ENCODE results near the gene RPTOR.
"Not testable (repeated sequence)": the region's sequence is repeated elsewhere in the genome, so short reads cannot be mapped to it uniquely, and the experiment has no call there.

RPTOR gene

DNA sequence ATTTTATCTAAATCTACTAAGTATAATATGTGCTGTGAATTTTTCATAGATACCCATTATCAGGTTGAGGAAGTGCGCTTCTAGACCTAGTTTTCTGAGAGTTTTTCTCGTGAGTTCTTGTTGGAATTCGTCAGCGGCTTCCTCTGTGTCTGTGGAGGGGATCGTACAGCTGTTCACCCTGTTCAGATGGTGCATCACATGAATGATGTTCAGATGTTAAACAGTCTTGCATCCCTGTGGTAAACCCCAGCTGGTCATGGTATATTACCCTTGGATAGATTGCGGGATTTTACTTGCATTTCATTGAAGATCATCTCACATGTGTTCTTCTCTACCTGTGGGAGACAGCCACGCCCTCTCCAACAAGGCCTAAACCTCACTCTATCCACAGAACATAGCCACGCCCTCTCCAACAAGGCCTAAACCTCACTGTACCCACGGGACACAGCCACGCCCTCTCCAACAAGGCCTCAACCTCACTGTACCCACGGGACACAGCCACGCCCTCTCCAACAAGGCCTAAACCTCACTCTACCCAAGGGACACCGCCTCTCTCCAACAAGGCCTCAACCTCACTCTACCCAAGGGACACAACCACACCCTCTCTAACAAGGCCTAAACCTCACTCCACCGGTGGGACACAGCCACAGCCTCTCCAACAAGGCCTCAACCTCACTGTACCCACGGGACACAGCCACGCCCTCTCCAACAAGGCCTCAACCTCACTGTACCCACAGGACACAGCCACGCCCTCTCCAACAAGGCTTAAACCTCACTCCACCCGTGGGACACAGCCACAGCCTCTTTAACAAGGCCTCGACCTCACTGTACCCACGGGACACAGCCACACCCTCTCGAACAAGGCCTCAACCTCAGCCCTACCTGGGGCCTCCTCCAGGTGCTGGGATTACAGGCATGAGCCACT lies 266.8 kb downstream of the RPTOR start:
- Mint-ChIP-seq H3K36me3 (peaks cover 26 to 48% of the 10 kb centered on the region in 2 donors), H3K27ac (no peak overlapping the region), H3K9me3 (peaks cover 5 to 8% of the 10 kb centered on the region in 2 donors), H3K27me3 (no peaks in the 10 kb centered on the region), H3K4me1 (peaks cover 9 to 12% of the 10 kb centered on the region in 2 donors), H3K4me3 (no peak overlapping the region)
- no peak for DNase-seq
- peak; percentile 46 to 53 for ATAC-seq (replicated peaks)

DNA sequence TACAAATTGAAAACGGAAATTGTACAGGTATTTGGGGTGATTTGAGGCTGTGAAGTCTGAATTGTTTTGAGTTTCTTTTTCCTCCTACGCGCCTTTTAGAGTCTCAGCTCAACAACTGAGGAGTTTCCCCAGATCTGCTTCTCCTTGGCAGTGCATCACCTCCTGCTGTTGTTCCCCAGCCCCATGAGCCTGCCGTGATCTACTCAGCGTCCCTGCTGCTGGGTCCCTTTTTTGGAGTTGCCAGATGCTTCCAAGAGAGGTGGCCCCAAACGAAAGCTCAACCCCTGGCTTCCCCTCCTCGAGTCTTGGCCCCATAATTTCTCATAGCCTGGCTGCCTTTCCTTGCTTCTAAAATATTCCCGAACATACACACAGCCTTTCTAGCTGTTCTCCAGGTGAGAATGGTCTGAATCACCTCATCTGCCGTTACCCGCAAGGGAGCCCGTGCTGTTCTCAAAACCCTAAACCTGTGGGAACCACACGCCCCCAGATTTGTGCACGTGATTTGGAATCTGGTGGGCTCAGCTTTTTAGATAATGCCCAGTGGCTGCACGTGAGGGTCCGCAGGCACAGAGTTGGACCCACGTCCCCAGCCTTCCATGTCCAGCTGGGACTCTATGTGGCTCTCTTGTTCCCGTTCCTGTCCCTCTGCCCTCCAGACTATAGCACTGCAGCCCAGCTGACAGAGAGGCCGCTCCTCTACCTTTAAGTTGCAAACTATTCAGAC lies 267.9 kb downstream of the RPTOR start:
- H3K4me3 Mint-ChIP-seq: no peak overlapping the region
- H3K27me3 Mint-ChIP-seq: no peaks in the 10 kb centered on the region
- DNase-seq: no peak
- peaks cover 26 to 47% of the 10 kb centered on the region in 2 donors for H3K36me3 Mint-ChIP-seq
- peaks cover 12% of the 10 kb centered on the region in 2 donors for H3K4me1 Mint-ChIP-seq
- no peak overlapping the region for H3K27ac Mint-ChIP-seq
- H3K9me3 Mint-ChIP-seq: no peaks in the 10 kb centered on the region
- ATAC-seq (replicated peaks): no peak

DNA sequence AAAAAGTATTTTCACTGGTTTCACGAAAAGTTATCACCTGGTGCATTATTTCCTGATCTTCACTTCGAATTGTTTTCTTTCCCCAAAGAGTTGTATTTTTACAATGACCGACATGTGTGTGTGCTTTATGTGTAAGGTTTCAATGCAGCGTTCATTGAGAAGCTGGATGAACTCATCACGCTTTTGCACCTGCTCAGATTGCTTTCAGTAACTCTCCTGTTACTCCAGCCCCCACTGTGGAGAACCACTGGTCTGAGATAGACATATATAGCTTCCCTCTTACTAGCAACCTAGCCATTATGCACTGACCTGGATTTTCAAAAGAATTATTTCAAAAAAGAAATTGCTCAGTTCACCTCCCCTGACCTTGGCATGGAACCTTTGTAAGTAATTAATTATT lies 268.7 kb downstream of the RPTOR start:
- H3K36me3 Mint-ChIP-seq: peaks cover 24 to 47% of the 10 kb centered on the region in 2 donors
- ATAC-seq (replicated peaks): no peak
- no peaks in the 10 kb centered on the region for H3K9me3 Mint-ChIP-seq
- H3K27ac Mint-ChIP-seq: no peak overlapping the region
- peaks cover 12 to 15% of the 10 kb centered on the region in 2 donors for H3K4me1 Mint-ChIP-seq
- H3K27me3 Mint-ChIP-seq: no peaks in the 10 kb centered on the region
- H3K4me3 Mint-ChIP-seq: no peak overlapping the region
- DNase-seq: no peak

DNA sequence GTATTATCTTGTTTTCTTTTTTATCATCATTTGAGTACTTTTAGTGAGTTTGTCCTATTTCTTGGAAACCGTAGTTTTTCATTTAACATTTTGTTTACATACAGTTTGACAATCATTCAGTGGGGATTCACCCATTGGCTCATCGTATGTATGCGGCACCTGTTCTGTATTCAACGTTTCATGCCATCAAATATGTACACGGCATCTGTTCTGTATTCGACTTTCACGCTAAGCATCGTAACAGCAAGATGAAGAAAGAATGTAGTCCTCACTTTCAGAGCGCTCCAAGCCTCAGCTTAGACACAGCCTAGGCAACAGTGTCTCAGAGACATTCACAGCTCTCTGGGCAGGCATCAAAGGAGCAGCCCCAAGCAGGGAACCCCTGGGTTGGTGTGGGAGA lies 269.9 kb downstream of the RPTOR start:
- ATAC-seq (replicated peaks) (no peak), DNase-seq (no peak)
- peaks cover 20 to 21% of the 10 kb centered on the region in 2 donors for H3K4me1 Mint-ChIP-seq
- no peak overlapping the region for H3K27ac Mint-ChIP-seq
- no peaks in the 10 kb centered on the region for H3K27me3 Mint-ChIP-seq
- no peaks in the 10 kb centered on the region for H3K9me3 Mint-ChIP-seq
- no peak overlapping the region for H3K4me3 Mint-ChIP-seq
- H3K36me3 Mint-ChIP-seq: peaks cover 24 to 44% of the 10 kb centered on the region in 2 donors

DNA sequence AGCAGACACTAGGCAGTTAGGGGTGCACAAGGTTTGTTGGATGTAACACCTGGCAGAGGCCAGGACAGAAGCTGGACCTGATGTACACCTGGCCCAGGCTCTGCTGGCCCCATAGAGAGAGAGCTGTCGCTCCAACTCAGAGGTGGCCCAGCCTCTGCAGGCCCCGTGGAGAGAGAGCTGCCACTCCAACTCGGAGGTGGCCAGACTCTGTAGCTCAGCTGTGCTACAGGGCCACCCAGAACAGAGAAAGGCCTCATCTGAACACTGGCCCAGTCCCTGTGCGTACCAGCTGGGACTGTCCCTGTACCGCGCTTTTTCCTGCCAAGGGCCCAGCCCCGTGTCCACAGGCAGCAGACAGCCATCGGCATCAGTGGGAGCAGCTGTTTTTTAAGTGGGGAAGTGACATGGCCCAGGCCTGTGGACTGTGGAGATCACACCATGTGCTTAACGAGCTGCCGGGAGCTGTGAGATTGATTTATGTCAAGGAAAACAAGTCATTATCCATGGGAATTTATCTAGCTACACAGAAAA lies 270.6 kb downstream of the RPTOR start:
- Mint-ChIP-seq H3K4me3 (no peak overlapping the region), H3K36me3 (peaks cover 24 to 44% of the 10 kb centered on the region in 2 donors), H3K27me3 (no peaks in the 10 kb centered on the region), H3K9me3 (no peaks in the 10 kb centered on the region), H3K4me1 (peaks cover 20 to 21% of the 10 kb centered on the region in 2 donors), H3K27ac (peak overlapping the region; percentile 20)
- DNase-seq (no peak), ATAC-seq (replicated peaks) (no peak)

DNA sequence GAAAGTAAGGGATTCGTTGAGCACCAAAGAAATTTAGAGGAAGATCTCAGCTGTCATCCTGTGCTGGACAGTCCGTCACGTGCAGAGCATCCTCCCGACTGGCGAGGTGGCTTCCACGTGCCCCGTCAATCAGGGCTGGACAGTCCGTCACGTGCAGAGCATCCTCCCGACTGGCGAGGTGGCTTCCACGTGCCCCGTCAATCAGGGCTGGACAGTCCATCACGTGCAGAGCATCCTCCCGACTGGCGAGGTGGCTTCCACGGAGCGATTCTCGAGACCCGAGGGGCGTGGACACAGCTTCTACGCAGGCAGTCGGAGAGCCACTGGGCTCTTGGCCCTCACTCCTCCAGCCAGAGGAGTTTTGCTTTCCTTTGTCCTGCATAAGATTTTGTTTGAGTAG lies 271.1 kb downstream of the RPTOR start:
- Mint-ChIP-seq H3K27ac (peak overlapping the region; percentile 20), H3K4me1 (peaks cover 19 to 21% of the 10 kb centered on the region in 2 donors), H3K36me3 (peaks cover 24 to 44% of the 10 kb centered on the region in 2 donors)
- not testable (repeated sequence) for H3K9me3 Mint-ChIP-seq; H3K27me3 Mint-ChIP-seq; H3K4me3 Mint-ChIP-seq; ATAC-seq (replicated peaks); DNase-seq

DNA sequence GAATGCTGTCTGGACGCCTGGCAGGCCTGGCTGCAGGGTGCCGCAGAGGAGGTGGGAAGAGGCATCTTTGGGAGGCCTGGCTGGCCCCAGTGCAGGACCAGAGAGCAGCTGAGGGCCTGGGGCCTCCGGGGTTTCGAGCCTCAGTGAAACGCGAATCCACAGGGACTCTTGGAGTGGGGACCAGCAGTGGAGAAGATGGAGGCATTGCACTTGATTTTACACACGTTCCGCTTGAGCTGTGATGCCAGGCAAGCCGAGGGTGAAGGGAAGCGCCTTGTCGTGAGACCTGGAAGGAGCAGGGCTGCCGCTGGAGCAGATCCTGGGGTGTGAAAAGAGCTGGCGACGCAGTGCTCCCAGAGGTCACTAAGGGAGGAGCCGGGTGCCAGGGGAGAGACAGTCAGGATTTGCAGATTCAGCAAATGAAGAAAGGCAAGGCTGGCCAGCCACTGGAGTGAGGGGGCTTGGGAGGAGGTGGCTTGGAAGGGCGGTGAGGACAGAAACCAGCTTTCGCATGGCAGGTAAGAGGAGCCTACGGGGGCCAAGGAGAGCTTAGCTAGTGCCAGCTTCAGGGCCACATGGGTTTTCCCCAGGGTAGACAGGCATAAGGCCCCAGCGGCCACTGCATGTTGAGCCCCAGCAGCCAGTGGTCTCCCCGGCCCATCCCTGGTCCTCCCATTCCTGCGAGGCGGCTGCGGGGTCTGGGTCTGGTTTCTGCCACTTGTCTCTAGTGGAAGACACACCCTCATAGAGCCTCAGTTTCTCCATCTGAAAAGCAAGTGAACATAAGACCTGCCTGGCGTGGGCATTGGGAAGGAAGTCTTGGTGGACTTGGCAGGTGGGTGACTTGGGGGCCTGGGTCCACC lies 271.8 kb downstream of the RPTOR start:
- H3K27ac Mint-ChIP-seq: peak overlapping the region; percentile 10
- no peaks in the 10 kb centered on the region for H3K27me3 Mint-ChIP-seq
- H3K36me3 Mint-ChIP-seq: peaks cover 24 to 44% of the 10 kb centered on the region in 2 donors
- no peaks in the 10 kb centered on the region for H3K9me3 Mint-ChIP-seq
- H3K4me3 Mint-ChIP-seq: no peak overlapping the region
- peaks cover 12 to 19% of the 10 kb centered on the region in 2 donors for H3K4me1 Mint-ChIP-seq
- DNase-seq (no peak), ATAC-seq (replicated peaks) (no peak)

DNA sequence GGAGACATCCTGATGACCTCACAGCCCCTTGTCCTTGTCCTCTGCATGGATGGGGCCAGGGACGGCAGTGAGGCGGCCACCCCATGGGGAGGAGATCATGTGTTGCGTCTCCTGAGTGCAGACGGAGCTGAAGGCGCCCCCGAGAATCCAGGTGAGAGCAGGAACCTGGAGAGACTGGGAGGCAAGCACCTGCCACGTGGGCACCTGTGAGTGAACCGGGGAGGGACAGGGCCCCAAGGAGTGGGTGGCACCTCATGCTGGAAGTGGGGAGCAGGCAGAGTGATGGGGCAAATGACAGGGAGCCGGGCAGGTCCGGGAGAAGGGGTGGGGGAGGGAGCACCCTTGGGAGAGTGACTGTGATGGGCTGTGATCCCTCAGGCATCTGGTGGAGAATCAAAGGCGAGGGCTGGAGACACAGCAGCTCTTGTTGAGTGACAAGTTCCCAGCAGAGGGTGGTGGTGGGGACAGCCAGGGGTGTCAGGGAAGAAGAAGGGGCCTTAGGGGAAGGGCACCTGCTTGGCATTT lies 272.7 kb downstream of the RPTOR start:
- H3K27ac Mint-ChIP-seq: no peak overlapping the region
- no peak overlapping the region for H3K4me3 Mint-ChIP-seq
- ATAC-seq (replicated peaks): no peak

DNA sequence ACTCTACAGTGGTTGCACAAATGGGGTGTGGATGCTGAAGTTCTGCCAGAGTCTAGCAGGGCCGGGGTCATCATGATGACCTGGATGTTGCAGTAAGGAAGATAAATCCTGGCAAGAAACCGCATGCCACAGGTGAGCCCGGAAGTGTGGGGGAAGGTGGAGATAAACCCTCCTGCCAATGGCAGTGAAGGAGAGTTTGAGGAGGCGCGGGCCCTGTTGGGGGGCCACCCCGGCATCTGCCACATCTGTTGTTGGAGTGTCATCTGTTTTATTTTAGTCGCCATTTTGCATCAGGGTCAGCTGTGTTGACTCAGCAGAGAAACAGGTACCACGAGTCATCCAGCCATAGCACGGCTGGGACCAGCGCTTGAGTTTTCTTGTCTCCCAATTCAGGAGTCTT lies 273.2 kb downstream of the RPTOR start:
- H3K4me3 Mint-ChIP-seq: no peak overlapping the region
- H3K36me3 Mint-ChIP-seq: peaks cover 27 to 46% of the 10 kb centered on the region in 2 donors
- no peak for ATAC-seq (replicated peaks)
- H3K4me1 Mint-ChIP-seq: peaks cover 7 to 15% of the 10 kb centered on the region in 2 donors
- DNase-seq: no peak
- no peaks in the 10 kb centered on the region for H3K9me3 Mint-ChIP-seq
- no peak overlapping the region for H3K27ac Mint-ChIP-seq
- no peaks in the 10 kb centered on the region for H3K27me3 Mint-ChIP-seq

More for the DNA sequence above, 272.7 kb downstream of the RPTOR start:
- DNase-seq: no peak
- no peaks in the 10 kb centered on the region for H3K9me3 Mint-ChIP-seq
- no peaks in the 10 kb centered on the region for H3K27me3 Mint-ChIP-seq
- H3K4me1 Mint-ChIP-seq: peaks cover 7 to 15% of the 10 kb centered on the region in 2 donors
- peaks cover 28 to 46% of the 10 kb centered on the region in 2 donors for H3K36me3 Mint-ChIP-seq

DNA sequence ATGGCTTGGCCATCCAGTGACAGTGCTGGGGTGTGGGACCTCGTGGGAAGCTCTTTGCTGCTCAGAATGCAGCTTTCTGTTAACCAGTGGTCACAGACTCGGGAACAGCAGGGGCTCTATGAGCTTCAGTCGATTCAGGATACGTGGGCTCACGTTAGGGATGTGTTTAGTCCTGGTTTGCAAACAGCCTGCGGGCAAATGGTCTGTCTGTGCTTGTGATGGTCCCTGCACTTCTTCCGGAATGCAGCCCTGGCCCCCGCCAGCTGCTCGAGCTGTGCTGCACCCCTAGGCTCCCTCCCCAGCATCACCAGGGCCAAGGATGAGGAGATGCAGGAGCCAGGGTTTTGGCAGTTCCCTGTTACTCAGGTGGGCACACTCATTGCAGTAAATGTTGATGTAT lies 274.2 kb downstream of the RPTOR start:
- ATAC-seq (replicated peaks) (no peak), DNase-seq (no peak)
- Mint-ChIP-seq H3K9me3 (no peaks in the 10 kb centered on the region), H3K4me1 (peaks cover 7 to 15% of the 10 kb centered on the region in 2 donors), H3K27me3 (no peaks in the 10 kb centered on the region), H3K4me3 (no peak overlapping the region), H3K36me3 (peaks cover 32 to 49% of the 10 kb centered on the region in 2 donors), H3K27ac (peak overlapping the region; percentile 39)

DNA sequence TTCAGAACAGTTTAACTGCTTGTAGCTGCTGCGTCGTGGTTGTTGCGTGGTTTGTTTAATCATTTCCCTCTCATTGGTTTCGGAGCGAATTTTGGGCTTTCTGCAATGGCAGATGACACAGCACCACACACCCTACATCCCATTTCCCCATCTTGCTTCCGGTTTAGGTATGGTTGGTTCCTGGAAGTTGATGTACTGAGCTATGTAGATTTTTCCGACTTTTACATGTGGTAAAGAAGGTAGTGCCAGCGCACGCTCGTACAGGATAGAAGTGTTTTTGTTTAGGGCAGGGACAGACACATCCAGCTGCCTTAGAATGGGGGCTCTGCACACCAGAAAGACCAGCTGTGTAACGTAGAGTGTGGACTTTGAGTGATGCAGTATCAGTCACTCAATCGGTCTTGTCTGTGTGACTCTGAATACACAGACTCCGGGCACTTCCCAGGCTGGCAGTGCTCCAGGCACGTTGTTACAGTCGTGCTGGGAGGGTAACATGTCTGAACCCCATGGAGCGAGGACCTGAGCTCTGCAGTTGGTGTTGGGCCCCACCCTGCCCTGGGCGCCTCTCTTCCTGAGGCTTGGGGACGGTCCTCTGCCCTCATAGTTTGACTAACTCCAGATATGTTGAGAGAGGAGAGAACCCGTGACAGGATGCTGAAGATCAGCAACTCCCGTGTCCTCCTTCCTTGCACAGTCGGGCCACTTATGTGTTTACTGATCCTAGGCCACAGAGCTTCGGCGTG lies 275.0 kb downstream of the RPTOR start:
- Mint-ChIP-seq H3K9me3 (no peaks in the 10 kb centered on the region), H3K36me3 (peaks cover 33 to 49% of the 10 kb centered on the region in 2 donors), H3K27ac (no peak overlapping the region), H3K4me1 (peaks cover 7 to 15% of the 10 kb centered on the region in 2 donors), H3K4me3 (no peak overlapping the region), H3K27me3 (no peaks in the 10 kb centered on the region)
- no peak for DNase-seq
- no peak for ATAC-seq (replicated peaks)

DNA sequence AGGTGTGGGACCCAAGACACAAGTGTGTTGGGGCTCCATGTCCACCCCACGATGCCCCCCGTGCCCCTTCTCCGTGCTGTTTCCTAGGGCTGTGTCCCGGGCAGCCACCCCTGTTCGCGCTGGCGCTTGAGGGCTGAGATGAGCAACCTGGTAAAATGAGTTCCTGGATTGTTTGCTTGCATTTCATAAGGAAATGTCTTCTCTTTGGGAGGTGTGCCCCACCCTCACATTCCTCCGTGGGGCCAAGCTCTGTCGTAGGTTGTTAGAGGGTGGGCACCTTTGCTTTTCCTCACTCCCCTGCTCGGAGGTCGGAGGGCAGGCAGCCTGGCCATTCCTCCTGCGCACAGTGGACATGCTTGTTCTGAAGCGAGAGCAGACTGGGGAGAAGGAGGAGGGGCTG lies 275.7 kb downstream of the RPTOR start:
- Mint-ChIP-seq H3K27ac (no peak overlapping the region), H3K27me3 (no peaks in the 10 kb centered on the region), H3K4me1 (peaks cover 7 to 12% of the 10 kb centered on the region in 2 donors), H3K4me3 (no peak overlapping the region), H3K36me3 (peaks cover 33 to 46% of the 10 kb centered on the region in 2 donors), H3K9me3 (no peaks in the 10 kb centered on the region)
- DNase-seq: no peak
- no peak for ATAC-seq (replicated peaks)

DNA sequence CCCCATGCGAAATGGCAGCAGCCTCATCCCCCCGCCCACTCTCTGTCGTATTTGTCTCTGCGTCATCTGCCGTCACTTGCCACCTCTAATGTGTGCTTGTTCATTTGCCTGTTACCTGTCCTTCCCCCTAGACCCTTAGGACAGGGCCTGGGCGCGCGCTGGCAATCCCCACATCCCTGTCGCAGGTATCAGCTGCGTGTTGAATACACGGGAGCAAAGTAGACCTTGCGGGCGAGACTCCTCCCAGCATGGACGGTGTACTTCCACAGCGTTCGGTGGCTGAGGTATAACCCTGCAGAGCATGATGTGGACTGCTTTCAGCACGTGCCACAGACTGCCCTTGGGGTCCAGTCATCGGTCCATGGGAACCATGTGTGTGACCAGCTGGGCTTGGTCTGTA lies 276.9 kb downstream of the RPTOR start:
- H3K27ac Mint-ChIP-seq: no peak overlapping the region
- H3K4me1 Mint-ChIP-seq: peaks cover 12 to 13% of the 10 kb centered on the region in 2 donors
- DNase-seq (no peak), ATAC-seq (replicated peaks) (no peak)
- H3K27me3 Mint-ChIP-seq: no peaks in the 10 kb centered on the region
- H3K4me3 Mint-ChIP-seq: no peak overlapping the region
- H3K9me3 Mint-ChIP-seq: no peaks in the 10 kb centered on the region
- peaks cover 34 to 51% of the 10 kb centered on the region in 2 donors for H3K36me3 Mint-ChIP-seq

Data from stimulated activated naive B cell treated with anti-CD40 and anti-IgM and Interleukin-4, amounts not matched to agents 10 μg/mL and 1 μg/mL and 100 μg/mL, for 72 hours (primary cell).